Suprapubic skin (tissue), 4 donors: ENCODE measurements around the gene ZFYVE1. TPM values are rescaled to one million over a fixed set of nuclear protein-coding genes. Genes with fewer than 3 reads are reported as not detected.

Experiments
- DNase-seq, 2 donors: peaks; one replicate each; pipeline ENCODE4 v3.0.0-alpha.2; 2019; ENCODE audit warnings: low spot score in 2 of 2
- H3K27ac ChIP-seq: fragments of 200-600 bp; sonication (generic); one replicate; pipeline ENCODE4 v1.5.1; 2019
- H3K27me3 ChIP-seq: fragments of 200-600 bp; sonication (generic); one replicate; pipeline ENCODE4 v1.5.1; 2019
- H3K36me3 ChIP-seq: fragments of 200-600 bp; sonication (generic); one replicate; pipeline ENCODE4 v1.5.1; 2019
- H3K4me1 ChIP-seq: fragments of 200-600 bp; sonication (generic); one replicate; pipeline ENCODE4 v1.5.1; 2019
- H3K4me3 ChIP-seq: fragments of 200-600 bp; sonication (generic); one replicate; pipeline ENCODE4 v1.5.1; 2019; ENCODE audit warnings: mild to moderate bottlenecking
- H3K9me3 ChIP-seq: fragments of 200-600 bp; sonication (generic); one replicate; pipeline ENCODE4 v1.5.1; 2019
- EP300 ChIP-seq: sonication (generic); formaldehyde crosslinking; IDR thresholded peaks from one replicate; pipeline ENCODE4 v1.6.1; 2017; ENCODE audit warnings: antibody characterized with exemption
- POLR2A ChIP-seq, 2 donors: fragments of 450-650 bp; IDR thresholded peaks; one replicate each; pipeline ENCODE4 v1.6.1; 2017; ENCODE audit warnings: antibody characterized with exemption in 2 of 2, mild to moderate bottlenecking in 2 of 2, moderate library complexity in 2 of 2
- POLR2AphosphoS5 ChIP-seq, 3 donors: sonication (generic); formaldehyde crosslinking; IDR thresholded peaks; one replicate each; pipeline ENCODE4 v1.6.1; 2017; ENCODE audit warnings: antibody characterized with exemption in 3 of 3
- WGBS: methylation state at CpG from one replicate; pipeline ENCODE4 v1.1.5; 2018; 5-methylcytosine and 5-hydroxymethylcytosine counted together
- total RNA-seq, 4 donors: library from RNA; depleted of rRNA; stranded (reverse); fragments of >200 nt; gene quantifications; one replicate each; pipeline ENCODE4 v1.1.0, GENCODE V29; 2016
- TF ChIP-seq, protein P1 (sequence below), 2 donors: fragments of 200-600 bp in 1 of 2; fragments of 450-650 bp in 1 of 2; sonication (generic) in 1 of 2; IDR thresholded peaks; one replicate each; pipeline ENCODE4 v1.5.1; 2016 to 2019; ENCODE audit warnings: antibody characterized with exemption in 2 of 2, mild to moderate bottlenecking in 1 of 2, moderate library complexity in 1 of 2

The ZFYVE1 gene
- total RNA-seq, 4 donors from 2014 or later, result 17.7 to 42.9 (median 25.9) TPM

DNA sequence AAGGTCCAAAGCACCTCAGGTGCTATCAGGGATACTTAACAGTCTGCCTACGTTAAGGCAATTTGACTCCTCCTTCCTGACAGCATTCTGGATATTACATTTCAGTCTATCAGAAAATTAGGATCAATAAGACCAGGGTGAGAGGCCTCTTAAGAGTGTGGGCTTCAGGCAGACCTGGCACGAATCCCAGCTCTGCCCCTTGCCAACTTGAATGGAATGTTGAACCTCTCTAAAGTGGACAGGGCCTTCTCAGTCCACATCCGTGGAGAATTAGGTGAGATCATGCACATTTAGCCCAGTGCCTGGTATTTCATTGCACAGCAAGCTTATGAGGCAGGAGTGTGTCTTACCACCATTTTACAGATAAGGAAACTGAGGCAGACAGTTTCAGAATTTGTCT, 74.7 kb downstream of the ZFYVE1 start:
- H3K4me3 ChIP-seq, result no peak overlapping the region
- WGBS, result 93% methylated on average over 3 of the region's 3 CpGs
- TF ChIP-seq POLR2A (IDR thresholded peaks at IDR 0.05), result no peak
- TF ChIP-seq, protein P1, sequence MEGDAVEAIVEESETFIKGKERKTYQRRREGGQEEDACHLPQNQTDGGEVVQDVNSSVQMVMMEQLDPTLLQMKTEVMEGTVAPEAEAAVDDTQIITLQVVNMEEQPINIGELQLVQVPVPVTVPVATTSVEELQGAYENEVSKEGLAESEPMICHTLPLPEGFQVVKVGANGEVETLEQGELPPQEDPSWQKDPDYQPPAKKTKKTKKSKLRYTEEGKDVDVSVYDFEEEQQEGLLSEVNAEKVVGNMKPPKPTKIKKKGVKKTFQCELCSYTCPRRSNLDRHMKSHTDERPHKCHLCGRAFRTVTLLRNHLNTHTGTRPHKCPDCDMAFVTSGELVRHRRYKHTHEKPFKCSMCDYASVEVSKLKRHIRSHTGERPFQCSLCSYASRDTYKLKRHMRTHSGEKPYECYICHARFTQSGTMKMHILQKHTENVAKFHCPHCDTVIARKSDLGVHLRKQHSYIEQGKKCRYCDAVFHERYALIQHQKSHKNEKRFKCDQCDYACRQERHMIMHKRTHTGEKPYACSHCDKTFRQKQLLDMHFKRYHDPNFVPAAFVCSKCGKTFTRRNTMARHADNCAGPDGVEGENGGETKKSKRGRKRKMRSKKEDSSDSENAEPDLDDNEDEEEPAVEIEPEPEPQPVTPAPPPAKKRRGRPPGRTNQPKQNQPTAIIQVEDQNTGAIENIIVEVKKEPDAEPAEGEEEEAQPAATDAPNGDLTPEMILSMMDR (IDR thresholded peaks at IDR 0.05), result no peak
- TF ChIP-seq EP300, result no peak
- no peak for TF ChIP-seq POLR2AphosphoS5 (IDR thresholded peaks at IDR 0.05)
- DNase-seq, result no peak
- H3K27ac ChIP-seq, result no peak overlapping the region
- peaks cover 59% of the 10 kb centered on the region for H3K36me3 ChIP-seq
- H3K4me1 ChIP-seq, result no peaks in the 10 kb centered on the region
- H3K27me3 ChIP-seq, result no peaks in the 10 kb centered on the region
- no peaks in the 10 kb centered on the region for H3K9me3 ChIP-seq

DNA sequence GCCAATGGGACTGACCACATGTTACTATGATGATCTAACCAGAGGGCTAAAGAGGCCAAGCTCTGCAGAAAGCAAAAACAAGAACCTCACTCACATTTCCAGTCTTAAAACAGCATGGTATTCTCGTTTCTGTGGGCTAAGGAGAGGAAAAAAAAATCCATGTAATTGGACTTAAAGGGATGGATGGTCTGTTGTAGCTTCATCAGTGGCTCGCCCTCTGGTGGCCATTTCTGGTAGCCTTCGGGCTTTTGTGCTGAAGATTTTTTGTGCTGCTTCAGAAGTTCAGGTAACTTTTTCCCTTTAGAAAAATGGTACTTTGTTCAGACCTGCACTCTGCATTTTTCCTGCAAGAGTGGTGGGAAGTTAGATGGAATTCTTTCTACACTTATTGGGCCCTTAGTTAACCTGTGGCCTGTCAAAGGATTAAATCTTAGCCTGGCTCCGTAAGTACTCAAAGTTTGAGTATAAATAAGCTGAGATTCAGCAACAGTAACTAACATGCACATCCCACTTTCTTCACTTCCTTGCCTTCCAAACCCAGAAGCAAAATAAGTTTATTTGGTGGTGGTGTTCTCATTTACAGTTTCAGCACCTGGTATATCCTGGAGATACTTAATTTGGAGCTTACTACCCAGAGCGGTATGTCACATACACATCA, 78.3 kb downstream of the ZFYVE1 start:
- Histone ChIP-seq H3K27me3 (no peaks in the 10 kb centered on the region), H3K4me1 (no peaks in the 10 kb centered on the region), H3K27ac (no peak overlapping the region), H3K4me3 (no peak overlapping the region), H3K36me3 (peaks cover 65% of the 10 kb centered on the region), H3K9me3 (no peaks in the 10 kb centered on the region)
- TF ChIP-seq, protein P1 (IDR thresholded peaks at IDR 0.05), result peak; percentile 70 to 84
- TF ChIP-seq POLR2AphosphoS5 (IDR thresholded peaks at IDR 0.05), result no peak
- no peak for TF ChIP-seq EP300
- DNase-seq, result no peak
- WGBS, result 43% methylated on average over 5 of the region's 5 CpGs

DNA sequence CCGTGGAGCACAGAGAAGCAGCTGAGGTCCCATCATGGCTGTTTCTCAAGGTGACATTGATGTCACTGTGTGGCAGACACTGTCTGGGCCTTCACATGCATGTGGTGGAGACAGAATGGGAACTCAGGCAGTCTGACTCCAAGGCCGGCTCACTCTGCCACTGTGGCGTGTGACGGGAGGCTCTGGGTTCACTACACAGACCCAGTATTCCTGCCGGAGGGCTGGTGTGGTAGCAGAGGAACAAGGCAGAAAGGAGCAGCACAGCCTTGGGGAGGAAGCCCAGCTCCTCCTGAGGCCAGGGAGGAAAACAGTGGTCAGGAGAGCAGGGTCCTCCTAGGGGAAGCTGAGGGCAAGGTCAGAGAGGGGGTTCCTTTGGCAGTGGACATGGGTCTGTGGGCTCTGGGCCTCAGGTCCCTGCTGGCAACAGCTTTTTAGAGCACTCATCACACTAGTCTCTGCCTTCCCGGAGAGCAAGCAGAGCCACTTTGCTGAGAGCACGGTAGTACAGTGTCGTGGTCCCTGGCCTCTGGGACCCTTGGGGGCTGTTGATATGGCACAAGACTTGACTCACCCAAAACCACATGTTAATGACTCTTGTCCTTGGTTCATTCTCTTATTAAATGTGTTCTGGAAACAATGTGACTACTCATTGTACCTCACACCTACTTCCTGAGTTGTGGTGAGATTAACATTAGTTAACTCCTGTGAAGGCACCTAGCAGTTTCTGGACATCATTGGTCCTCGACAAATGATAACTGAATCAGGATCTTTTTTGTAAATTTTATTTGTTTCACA, 79.3 kb downstream of the ZFYVE1 start:
- Histone ChIP-seq H3K4me1 (no peaks in the 10 kb centered on the region), H3K27ac (no peak overlapping the region), H3K36me3 (peaks cover 75% of the 10 kb centered on the region), H3K9me3 (no peaks in the 10 kb centered on the region), H3K4me3 (no peak overlapping the region), H3K27me3 (no peaks in the 10 kb centered on the region)
- TF ChIP-seq POLR2A (IDR thresholded peaks at IDR 0.05), result no peak
- TF ChIP-seq, protein P1 (IDR thresholded peaks at IDR 0.05), result no peak
- no peak for TF ChIP-seq POLR2AphosphoS5 (IDR thresholded peaks at IDR 0.05)
- TF ChIP-seq EP300, result no peak
- no peak for DNase-seq
- WGBS, result 90% methylated on average over 9 of the region's 9 CpGs

DNA sequence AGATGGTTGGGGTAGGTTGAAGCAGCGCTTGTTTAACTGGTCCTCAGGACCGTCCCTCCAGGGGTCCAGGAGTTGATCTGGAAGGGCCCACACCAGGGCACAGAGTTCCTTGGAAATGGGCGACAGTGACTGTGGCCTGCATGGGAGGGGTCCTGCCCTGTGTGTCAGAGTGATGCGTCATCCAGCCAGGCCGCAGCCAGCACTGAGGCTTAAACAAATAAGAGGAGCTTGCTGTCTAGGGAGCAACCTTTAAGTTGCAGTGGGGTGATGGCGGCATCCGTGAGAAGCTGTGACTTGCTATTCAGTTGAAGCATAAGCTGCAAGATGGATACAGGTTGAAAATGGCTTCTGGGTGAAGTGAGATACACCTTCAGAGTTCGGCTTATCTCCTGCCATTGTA, 80.4 kb downstream of the ZFYVE1 start:
- TF ChIP-seq POLR2A (IDR thresholded peaks at IDR 0.05) (no peak), POLR2AphosphoS5 (IDR thresholded peaks at IDR 0.05) (no peak), EP300 (no peak)
- TF ChIP-seq, protein P1 (IDR thresholded peaks at IDR 0.05), result no peak
- H3K36me3 ChIP-seq, result peaks cover 76% of the 10 kb centered on the region
- no peaks in the 10 kb centered on the region for H3K27me3 ChIP-seq
- WGBS, result 92% methylated on average over 8 of the region's 8 CpGs
- no peaks in the 10 kb centered on the region for H3K9me3 ChIP-seq
- H3K4me1 ChIP-seq, result no peaks in the 10 kb centered on the region
- H3K27ac ChIP-seq, result no peak overlapping the region
- H3K4me3 ChIP-seq, result no peak overlapping the region
- no peak for DNase-seq

DNA sequence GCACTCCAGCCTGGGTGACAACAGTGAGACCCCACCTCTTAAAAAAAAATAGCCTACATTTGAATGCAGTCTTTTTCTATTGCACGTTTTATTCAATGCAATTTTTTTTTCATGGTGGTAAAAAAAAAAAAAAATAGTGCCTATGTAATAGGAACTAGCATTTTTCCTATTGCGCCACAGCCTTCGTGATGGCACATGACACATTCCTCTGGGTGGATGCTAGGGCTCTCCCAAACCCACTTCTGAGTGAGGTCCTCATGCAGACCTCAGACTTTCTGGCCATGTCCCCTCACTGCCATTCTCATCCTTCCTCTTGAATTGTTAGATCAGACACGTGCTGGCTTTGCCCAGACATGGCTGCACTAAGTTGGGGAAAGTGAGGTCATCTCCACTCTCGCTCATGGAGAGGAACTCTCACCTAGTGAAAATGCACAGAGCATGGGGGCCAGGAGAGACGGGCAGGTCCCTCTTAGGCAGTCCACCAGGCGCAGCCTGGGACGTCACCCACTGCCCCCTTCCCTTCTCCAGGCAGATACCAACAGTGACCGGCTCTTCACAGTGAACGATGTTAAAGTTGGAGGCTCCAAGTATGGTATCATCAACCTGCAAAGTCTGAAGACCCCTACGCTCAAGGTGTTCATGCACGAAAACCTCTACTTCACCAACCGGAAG, 81.4 kb downstream of the ZFYVE1 start:
- no peak overlapping the region for H3K4me3 ChIP-seq
- WGBS, result 91% methylated on average over 13 of the region's 13 CpGs
- no peaks in the 10 kb centered on the region for H3K27me3 ChIP-seq
- no peaks in the 10 kb centered on the region for H3K9me3 ChIP-seq
- TF ChIP-seq, protein P1 (IDR thresholded peaks at IDR 0.05), result no peak
- no peak for TF ChIP-seq EP300
- no peak for TF ChIP-seq POLR2AphosphoS5 (IDR thresholded peaks at IDR 0.05)
- no peak for TF ChIP-seq POLR2A (IDR thresholded peaks at IDR 0.05)
- peaks cover 76% of the 10 kb centered on the region for H3K36me3 ChIP-seq
- no peaks in the 10 kb centered on the region for H3K4me1 ChIP-seq
- no peak for DNase-seq
- no peak overlapping the region for H3K27ac ChIP-seq
